ENCODE results near the gene DTNB. TPM values are rescaled to one million over a fixed set of nuclear protein-coding genes. Genes with fewer than 3 reads are reported as not detected.

DTNB gene
- total RNA-seq, 1 donor from 2014 or later: 3.3 TPM

DNA sequence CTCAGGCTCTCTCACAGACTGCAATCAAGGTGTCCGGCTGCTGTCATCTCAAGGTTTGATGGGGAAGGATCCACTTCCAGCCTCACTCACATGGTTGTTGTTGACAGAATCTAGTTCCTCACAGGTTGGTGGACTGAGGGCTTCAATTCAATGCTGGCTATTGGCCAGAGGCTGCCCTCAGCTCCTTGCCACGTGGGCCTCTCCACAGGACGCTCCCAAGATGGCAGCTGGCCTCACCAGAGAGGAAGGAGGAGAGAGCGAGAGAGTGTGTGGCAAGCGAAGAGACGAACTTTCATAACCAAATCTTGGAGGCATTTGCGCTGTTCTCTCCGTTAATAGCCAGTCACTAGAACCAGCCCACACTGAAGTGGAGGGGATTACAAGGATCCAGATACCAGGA lies 318.1 kb downstream of the DTNB start:
- intact Hi-C loops (cut with DNase I): no loop called here
- DNase-seq (ENCODE audit: missing footprints): no peak
- ATAC-seq: no peak

DNA sequence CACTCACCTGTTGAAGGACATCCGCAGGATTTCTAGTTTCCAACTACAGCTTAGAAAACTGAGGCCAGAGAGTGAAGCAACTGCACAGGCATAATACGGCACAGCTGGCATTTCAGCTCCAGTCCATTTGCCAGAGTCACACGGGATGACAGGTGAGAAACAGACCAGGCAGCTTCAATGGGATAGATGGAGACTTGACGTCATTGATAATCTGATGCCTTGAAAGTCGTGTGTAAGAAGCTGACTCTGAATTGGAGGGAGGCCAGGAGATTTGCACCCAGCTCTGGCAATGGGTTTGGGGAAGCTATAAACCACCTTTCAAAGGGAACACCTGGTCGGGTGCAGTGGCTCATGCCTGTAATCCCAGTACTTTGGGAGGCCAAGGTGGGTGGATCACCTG lies 319.3 kb downstream of the DTNB start:
- peak; percentile 17 for DNase-seq (ENCODE audit: missing footprints)
- intact Hi-C loops (cut with DNase I): no loop called here
- ATAC-seq: no peak

DNA sequence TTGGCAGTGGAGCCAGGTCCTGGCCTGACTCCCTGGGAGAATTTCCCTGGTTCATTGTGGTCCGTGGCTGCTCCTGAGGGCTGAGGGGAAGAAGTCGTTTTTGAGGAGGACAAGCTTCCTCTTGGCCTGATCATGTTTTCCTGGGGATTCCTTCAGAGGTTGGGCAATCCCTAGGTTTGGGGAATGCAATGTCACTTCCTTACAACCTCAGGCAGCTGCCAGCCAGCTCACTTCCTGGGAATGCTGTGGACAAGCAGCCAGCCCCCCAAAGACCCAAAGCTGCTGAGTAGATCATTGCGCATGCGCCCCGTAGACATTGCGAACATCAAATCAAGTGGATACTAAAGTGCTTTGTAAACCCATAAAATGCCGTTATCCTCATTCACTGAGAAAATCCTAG lies 324.0 kb downstream of the DTNB start:
- intact Hi-C loops (cut with DNase I): no loop called here
- DNase-seq (ENCODE audit: missing footprints) (no peak), ATAC-seq (no peak)

DNA sequence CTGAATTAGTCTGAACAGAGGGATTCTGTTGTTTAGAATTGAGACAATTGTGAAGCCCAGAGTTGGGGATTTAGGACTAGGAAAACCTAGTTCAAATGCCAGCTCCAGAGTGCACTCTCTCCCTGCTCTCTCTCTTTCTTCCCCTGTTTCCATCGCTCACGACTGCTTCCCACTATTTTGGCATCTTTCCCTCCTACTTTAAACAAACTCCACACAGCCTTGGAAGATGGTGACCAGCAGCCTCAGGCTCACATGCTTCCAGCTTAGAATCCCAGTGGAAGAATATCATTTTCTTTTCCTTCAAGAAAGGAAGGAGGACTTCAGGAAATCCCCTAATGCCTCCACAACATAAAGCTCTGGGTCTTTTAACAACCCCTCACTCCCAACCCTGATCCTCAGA lies 325.5 kb downstream of the DTNB start:
- intact Hi-C loops (cut with DNase I): no loop called here
- ATAC-seq (no peak), DNase-seq (ENCODE audit: missing footprints) (no peak)

DNA sequence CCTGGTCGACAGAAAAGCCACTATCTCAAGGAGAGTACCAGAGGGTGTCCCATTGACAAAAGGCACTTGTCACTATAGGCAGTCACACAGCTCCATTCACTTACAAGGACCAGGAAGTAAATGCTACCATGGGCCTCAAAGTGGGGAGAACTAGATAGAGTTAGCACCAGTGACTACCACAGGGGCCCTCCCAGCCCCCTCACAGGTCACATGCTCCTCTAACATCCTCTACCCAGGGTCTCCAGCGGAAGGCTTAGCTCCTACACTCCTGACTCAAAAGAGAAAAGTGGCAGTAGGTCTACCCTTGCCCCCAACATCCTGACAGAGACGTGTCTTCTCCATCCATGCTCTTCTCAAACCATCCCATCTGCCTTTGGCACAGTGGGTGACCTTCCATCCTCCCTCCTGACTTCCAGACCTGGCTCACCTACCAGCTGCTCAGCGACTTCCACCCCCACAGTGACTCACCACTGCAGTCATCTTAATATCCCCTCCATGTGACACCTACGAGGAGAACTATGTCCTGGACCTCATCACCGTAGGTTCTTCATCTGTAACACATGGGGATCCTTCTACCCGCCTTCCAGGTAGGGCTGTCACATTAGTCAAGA lies 326.1 kb downstream of the DTNB start:
- ATAC-seq: no peak
- intact Hi-C loops (cut with DNase I): no loop called here
- DNase-seq (ENCODE audit: missing footprints): no peak

DNA sequence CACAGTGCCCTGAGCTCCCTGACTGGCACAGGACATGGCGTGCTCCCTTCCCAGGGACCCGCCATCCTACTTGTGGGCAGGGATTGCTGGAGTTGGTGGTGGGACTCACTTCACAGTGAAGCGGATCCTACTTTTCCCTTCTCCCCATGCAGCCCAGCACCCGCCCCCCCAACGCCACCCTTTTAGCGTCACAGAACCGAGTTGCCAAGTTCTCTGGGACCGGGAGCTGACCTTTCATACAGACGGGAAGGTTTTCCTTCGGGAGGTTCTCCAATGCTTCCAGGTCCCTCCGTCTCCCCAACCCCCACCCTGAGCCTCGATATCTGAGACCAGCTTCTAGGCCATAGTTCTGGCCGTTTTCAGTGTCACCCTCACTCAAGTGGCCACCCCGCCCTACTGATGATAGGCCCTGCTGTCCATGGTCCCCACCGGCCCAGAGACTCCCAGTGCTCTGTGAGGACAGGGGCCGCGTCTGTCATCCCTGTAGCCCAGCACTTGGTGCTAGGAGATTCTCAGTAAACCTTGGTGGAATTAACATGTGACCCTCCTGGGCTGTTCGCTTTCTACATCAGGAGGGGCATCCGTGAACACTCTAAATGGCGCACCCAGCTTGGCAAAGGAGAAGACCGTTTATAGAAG lies 330.1 kb downstream of the DTNB start:
- no peak for ATAC-seq
- intact Hi-C loops (cut with DNase I): loop anchor here (5.0 kb wide), 4 partner anchors 36 to 91 kb away; no protein-coding TSS in a partner anchor
- no peak for DNase-seq (ENCODE audit: missing footprints)

DNA sequence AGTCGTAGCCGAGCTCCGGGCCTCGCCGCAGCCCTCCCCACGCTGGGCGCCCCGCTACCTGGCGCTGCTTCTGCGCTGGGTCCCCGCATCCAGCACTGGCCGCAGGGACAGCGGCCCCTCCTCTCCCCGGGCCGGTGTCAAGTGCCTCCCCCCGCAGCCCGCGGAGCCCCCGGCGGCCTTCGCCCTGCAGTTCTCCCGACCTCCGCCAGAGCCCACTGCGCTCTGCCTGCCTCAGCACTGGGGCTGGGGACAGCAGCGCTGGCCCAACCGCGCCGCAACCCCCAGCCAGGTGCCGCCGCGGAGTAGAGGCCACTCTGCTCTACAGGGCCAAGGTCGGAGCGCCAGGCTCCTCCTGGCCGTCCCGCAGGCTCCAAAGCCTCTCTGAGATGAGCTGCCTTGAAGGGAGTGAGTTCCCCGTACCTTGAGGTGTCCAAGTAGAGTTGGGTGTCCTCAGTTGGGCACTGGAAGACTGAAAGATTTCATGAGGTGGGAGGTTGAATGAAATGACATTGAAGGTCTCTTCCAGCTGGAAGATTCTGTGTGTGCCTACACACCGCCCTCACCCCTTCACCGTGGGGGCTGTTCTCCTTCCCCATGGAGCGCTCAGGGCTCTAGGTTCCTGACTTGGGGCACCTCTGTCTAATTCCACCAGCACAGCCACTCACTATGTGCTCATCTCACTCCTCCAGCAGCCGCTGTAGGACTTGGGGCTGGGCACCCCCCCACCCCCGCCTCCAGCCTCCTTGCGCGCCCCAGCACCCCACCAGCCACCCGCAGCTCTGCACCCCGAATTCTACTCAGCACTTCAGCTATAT lies 330.8 kb downstream of the DTNB start:
- DNase-seq (ENCODE audit: missing footprints) (peak; percentile 89), ATAC-seq (peak; percentile 86)
- intact Hi-C loops (cut with DNase I): loop anchor here (1.0 to 5.0 kb wide), 5 partner anchors 34 to 90 kb away; no protein-coding TSS in a partner anchor

DNA sequence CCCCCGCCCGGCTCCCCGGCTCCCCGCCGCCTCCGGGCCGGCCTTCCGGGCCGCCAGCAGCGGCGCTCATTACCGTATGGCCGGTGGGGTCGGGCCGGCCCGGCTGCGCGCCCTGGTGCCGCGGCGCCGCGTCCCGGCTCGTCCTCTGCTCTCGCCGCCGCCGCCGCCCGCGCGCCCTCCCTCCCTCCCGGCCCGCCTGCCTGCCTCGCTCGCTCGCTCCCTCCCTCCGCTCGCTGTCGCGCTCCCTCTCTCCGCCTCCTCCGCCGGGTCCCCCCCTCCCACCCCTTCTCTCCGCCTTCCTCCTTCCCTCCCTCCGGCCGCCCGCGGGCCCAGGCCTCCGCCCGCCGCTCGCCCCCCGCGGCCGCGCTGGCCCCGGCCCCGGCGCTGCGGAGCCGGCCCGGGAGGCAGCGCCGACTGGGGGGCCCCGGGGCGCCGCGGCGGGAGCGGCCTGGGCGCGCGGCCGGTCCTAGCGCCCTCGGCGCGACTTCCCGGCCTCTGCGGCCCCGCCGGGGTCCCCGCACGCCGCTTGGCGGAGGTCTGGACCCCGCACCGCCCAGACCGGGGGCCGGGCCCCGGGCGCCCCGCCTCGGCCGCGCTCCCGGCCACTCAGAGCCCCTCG lies 331.5 kb downstream of the DTNB start, which contains the start of gene DNMT3A:
DNMT3A (minus strand) TSS at position 173 of the 619 bp plus-strand sequence. CDS start 27,941 bp downstream, outside the sequence.
- intact Hi-C loops (cut with DNase I): loop anchor here (1.0 to 5.0 kb wide), 5 partner anchors 34 to 90 kb away; no protein-coding TSS in a partner anchor
- DNase-seq (ENCODE audit: missing footprints) (peak; percentile 89), ATAC-seq (peak; percentile 51)

DNA sequence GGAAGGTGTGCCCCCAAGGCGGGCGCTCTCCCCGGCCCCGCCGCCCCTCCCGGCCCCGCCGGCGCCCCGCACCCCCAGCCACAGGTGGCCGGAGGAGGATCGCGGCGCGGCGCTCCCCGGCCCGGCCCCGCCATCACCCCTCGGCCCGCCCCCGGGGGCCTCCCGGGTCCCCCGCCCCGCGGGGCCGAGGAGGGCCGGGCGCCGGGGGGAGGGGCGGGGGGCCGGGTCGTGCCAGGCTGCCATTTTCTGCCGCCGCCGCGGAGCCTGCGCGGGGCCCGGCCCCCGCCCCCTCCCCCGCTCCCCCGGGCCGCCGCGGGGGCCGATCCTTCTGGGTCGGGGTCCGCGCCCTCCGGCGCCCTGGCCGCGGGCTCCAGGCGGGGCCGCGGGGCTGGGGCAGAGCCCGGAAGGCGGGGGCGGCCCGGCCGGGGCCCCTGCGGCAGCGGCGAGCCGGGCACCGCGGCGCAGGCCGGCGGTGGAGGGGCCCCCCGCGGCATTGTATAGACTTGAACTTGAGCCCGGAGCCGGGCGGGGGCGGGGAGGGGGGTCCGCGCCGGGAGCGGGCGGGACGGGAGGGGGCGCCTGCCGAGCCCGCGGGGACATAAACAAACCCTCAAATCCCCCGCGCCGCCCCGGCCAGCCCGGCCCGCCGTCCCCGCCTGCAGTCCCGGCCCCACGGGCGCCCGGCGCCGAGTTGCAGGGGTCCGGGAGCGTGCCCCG lies 332.2 kb downstream of the DTNB start:
- ATAC-seq: no peak
- no peak for DNase-seq (ENCODE audit: missing footprints)
- intact Hi-C loops (cut with DNase I): loop anchor here (5.0 kb wide), 4 partner anchors 34 to 89 kb away; no protein-coding TSS in a partner anchor

DNA sequence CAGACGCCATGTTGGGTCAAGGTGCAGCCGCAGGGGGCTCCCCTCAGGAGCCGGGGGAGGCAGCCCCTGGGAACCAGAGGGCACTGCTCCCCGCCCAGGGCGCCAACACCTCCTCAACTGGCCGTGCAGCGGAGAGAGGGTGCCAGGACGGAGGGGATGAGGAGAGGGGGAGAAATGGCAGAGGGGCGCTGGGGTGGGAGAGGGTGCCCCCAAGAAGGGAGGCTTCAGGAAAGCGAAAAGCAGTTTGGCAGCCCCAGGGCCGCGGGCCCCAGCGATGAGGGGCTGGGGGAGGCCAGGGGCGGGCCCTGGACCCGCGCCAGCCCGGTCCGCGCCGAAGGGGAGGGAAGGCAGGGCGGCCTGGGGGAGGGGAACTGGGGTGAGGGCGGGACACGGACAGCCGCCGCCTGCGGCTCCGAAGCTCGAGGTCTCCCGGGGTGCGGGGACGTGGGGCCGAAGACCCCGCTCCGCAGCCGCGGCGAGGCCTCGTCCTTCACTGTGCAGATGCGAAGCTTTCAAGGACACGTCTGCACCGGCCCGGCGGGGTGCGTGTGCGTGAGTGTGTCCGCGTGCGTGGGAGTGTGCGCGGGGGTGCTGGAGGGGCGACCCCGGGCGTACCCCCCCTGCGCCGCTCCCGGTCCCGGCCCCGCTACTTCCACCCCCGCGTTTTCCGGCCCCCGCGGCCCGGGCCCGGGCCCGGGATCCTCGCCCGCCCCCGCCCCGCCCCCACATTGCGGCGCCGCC lies 333.0 kb downstream of the DTNB start:
- ATAC-seq: no peak
- intact Hi-C loops (cut with DNase I): loop anchor here (5.0 kb wide), 4 partner anchors 33 to 88 kb away; no protein-coding TSS in a partner anchor
- DNase-seq (ENCODE audit: missing footprints): no peak

DNA sequence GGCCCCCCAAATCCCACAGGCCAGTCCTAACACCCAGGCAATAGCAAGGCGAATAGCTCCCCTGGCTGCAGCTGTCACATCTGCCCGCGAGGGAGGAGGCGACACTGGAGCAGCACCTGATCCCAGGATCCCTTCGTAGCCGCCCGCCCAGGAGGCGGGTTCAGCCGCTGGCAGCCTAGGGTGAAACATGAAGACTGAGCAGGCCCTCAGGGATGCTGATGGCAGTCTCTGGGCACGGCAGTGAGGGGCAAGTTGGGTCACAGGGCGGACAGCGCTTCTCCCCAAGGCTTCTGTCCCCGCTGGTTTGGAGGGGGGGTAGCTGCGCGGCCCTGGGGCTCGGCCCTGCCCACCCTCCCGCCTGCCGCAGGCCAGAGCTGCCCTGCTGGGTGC lies 333.6 kb downstream of the DTNB start:
- peak; percentile 7 for ATAC-seq
- intact Hi-C loops (cut with DNase I): loop anchor here (5.0 kb wide), 4 partner anchors 32 to 87 kb away; no protein-coding TSS in a partner anchor
- DNase-seq (ENCODE audit: missing footprints): peak; percentile 79

DNA sequence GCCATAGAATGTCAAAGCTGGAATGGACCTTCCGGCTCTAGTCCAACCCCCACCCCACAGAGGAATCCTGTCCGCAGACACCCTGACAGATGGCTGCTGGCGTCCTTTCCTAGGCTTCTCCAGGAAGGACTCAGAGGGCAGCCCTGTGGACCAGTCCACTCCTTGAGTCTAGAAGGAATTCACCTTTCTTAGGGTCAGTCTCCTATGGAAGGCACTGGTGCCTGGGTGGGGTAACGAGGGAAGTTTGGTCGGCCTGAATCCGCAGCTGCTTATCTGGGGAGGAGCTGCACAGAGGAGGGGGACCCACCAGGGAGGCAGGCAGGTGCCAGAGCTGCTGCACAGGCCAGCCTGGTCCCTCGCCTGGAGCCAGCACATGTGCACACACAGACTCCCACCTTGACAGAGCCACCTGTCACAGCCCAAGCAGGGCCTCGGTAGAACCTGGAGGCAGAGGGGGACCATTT lies 334.1 kb downstream of the DTNB start:
- DNase-seq (ENCODE audit: missing footprints): no peak
- intact Hi-C loops (cut with DNase I): no loop called here
- ATAC-seq: peak; percentile 15

DNA sequence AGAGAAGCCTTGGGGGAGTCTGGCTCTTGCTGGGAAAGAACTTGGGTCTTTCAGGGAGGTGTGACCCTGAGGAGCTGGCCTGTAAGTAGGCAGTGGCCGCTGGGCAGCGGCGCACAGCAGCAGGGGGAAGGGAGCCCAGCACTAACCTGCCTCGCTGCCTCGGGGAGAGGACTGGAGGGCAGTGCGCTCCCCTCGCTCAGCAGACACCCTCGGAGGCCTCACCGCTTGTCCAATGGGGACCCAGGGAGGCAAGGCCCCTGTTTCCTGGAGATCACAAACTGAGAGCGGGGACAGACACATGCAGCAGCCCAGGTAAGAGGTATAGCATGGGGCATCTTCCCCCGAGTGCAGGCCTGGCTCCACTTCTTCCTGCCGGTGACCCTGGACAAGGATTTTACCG lies 335.0 kb downstream of the DTNB start:
- intact Hi-C loops (cut with DNase I): no loop called here
- ATAC-seq (no peak), DNase-seq (ENCODE audit: missing footprints) (no peak)

DNA sequence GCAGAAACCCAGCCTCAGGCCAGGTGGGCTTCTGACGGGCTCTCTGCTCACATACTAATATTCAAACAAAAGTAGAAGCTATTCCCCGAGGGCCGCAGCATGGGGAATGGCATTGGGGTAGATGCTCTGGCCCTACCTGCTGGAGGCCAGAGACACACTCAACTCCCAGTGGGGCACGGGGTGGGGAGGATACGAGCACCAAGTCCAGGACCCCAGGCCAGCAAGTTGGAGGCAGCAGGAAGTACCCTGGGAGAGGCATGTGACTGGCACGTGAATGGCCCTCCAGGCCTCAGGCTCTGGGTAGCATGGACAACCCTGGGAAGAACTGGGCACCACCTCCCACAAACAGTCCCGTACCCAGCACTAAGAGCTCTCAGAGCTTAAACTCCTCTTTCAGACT lies 335.5 kb downstream of the DTNB start:
- no peak for ATAC-seq
- no peak for DNase-seq (ENCODE audit: missing footprints)
- intact Hi-C loops (cut with DNase I): no loop called here

DNA sequence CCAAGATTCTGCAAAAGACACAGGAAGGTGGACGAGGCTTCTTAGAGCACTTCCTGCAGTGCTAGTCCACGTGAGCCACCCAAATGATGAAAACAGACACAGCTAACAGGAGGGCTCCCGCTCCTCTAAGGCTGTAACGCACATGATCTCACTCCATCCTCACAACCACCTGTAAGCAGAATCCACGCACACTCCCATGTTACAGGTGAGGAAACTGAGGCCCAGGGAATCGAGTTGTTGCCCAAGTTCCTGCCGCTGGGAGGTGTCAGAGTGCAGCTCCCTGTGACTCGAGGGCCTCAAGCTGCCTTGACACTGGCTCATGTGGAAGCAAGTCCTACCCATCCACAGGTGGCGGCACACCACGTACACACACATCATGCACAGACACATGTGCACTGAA lies 336.1 kb downstream of the DTNB start:
- ATAC-seq (no peak), DNase-seq (ENCODE audit: missing footprints) (no peak)
- intact Hi-C loops (cut with DNase I): no loop called here

DNA sequence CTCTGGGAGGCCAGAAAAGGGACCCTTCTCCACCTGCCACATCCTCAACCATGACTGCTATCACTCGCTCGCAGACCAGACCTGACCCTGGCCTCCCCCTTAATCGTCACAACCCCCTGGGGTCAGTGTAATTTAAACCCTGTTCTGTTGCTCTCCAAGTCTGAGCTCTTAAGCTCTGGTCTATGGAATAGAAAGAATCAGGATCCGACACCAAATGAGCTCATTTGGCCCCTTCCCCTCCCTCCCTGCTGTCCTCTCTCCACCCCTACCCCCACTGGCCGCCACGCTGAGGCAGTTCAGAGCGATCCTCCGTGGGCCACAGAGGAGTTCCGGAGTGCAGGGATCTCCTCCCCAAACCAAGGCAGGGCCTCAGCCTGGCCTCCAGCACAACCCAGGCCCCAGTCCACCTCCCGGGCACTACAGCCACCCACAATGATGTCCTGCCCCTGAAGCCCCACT lies 337.0 kb downstream of the DTNB start:
- ATAC-seq (no peak), DNase-seq (ENCODE audit: missing footprints) (no peak)
- intact Hi-C loops (cut with DNase I): no loop called here

DNA sequence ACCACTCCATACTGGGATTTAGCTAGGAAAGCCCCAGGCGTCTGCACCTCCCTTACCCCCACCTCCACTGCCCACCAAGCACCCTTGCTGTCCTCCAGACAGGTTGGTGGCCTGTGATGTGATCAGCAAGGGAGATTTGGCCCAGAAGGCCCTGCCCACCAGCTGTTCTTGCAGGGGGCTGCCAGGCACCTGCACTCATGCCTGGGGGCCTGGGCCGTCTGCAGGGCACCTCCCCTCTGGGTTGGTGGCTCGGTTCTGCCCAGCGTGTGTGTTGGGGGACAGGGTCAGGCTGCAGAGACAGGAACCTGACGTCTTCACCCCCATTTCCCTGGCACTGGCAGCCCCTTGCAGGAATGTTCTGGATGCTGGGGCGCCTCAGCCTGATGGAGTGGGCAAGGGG lies 337.4 kb downstream of the DTNB start:
- ATAC-seq (no peak), DNase-seq (ENCODE audit: missing footprints) (no peak)
- intact Hi-C loops (cut with DNase I): no loop called here

DNA sequence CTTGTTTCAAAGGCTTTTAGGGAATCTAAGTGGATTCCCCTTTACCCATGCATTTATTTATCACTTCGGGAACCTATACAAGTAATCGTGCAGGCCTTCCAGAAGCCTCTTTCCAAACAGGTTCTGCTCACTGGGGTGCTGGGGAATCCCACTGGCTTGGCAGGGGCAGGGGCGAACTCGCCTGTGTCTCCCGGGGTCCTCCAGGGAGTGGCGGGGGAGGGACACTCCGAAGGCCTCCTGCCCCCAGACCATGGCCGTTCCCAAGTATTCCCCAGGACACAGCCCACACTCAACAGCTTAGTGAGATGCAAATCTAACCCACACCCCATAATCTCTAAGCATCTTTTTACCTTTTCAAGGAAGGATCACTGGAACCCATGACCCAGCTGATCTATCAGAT lies 338.2 kb downstream of the DTNB start:
- DNase-seq (ENCODE audit: missing footprints) (no peak), ATAC-seq (no peak)
- intact Hi-C loops (cut with DNase I): no loop called here
